C4-2B (cell line): ENCODE results near the gene SMIM7.

Experiments used
- H3K27ac ChIP-seq: fragments of 450-650 bp; 2 replicates; pipeline ENCODE4 v1.5.1; 2017
- ZFX ChIP-seq: fragments of 450-650 bp; IDR thresholded peaks from 2 replicates; pipeline ENCODE4 v1.6.1; 2017
- TF ChIP-seq, protein P1 (sequence below): fragments of 450-650 bp; conservative IDR thresholded peaks from 2 replicates; pipeline ENCODE4 v1.5.1; 2017; ENCODE audit warnings: mild to moderate bottlenecking

SMIM7 gene

DNA sequence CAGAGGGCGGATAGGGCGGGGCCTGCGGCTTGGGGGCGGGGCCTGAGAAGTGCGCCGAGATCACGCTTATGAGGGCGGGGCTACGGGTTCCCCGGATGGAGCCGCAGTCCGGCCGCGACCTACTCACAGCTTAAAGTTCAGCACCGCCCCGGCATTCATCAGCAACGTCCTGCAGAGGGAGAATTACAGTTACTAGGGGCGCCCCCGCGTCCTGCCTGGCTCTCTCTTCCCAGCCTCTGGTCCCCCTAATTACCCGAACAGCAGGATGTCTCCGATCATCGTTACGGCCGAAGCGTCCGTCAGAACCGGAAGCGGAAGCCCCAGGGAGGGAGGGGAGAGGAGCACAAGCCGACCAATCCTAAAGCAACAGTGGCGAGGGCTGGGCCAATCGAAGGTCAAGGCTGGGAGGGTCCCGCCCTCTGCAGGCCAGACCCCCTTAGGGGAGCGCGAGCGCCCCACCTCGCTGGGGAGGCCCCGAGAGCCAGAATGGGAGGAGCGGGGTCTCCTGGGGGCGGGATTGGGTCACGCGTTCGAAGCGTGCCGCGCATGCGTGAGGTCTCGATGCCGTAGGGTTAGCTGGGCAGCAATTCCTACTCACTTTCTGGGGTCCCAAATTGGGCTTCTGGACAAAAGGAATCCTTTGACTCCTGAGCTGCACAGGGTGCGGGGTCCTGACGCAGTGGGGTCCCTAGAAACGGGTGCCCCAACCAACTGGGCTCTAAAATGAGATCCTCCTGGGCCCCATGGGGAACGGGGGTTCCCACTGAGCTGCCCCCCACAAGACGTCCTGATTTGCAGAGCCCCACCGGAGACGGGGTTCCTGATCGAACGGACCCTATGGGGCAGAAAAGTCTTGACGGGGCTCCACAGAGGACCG is at the start of gene SMIM7:
Gene SMIM7 (minus strand): TSS at position 313 of the 877 bp plus-strand sequence. CDS start 34 bp downstream, at position 279.
- TF ChIP-seq, protein P1, sequence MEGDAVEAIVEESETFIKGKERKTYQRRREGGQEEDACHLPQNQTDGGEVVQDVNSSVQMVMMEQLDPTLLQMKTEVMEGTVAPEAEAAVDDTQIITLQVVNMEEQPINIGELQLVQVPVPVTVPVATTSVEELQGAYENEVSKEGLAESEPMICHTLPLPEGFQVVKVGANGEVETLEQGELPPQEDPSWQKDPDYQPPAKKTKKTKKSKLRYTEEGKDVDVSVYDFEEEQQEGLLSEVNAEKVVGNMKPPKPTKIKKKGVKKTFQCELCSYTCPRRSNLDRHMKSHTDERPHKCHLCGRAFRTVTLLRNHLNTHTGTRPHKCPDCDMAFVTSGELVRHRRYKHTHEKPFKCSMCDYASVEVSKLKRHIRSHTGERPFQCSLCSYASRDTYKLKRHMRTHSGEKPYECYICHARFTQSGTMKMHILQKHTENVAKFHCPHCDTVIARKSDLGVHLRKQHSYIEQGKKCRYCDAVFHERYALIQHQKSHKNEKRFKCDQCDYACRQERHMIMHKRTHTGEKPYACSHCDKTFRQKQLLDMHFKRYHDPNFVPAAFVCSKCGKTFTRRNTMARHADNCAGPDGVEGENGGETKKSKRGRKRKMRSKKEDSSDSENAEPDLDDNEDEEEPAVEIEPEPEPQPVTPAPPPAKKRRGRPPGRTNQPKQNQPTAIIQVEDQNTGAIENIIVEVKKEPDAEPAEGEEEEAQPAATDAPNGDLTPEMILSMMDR = no peak
- peak; percentile 36; the same call in 1 of the 2 replicates for TF ChIP-seq ZFX
- H3K27ac ChIP-seq = peak within 1 kb of the TSS; percentile 88

DNA sequence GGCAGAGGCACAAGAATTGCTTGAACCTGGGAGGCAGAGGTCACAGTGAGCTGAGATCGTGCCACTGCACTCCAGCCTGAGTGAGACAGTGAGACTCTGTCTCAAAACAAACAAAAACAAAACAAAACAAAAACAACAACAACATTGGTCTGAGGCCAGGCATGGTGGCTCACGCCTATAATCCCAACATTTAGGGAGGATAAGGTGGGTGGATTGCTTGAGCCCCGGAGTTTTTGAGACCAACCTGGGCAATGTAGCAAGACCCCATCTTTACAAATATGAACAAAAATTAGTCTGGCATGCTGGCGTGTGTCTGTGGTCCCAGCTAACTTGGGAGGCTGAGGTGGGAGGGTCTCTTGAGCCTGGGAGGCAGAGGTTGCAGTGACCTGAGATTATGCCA is 43.7 kb upstream of the SMIM7 start:
- TF ChIP-seq ZFX = no peak
- TF ChIP-seq, protein P1 = no peak

DNA sequence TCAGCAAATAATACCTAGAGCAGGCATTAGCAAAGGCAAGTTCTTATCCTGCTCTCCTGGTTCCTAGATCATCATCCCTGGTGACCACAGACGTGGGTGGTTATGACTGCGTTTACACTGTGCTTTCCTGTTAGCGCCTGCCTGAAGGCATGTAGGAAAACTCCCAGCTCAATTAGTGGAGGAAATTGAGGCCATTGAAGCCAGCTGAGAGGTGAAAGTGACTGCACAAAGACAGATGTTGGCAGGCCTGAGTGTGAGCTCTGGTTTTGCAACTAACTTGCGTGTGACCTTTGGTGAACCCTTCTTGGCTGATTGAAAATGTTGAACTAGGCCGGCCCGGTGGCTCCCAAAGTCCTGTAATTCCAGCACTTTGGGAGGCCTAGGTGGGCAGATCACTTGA is 42.2 kb upstream of the SMIM7 start:
- H3K27ac ChIP-seq = no peak overlapping the region
- no peak for TF ChIP-seq ZFX
- TF ChIP-seq, protein P1 = no peak

More for the DNA sequence above, 43.7 kb upstream of the SMIM7 start:
- H3K27ac ChIP-seq = no peak overlapping the region

DNA sequence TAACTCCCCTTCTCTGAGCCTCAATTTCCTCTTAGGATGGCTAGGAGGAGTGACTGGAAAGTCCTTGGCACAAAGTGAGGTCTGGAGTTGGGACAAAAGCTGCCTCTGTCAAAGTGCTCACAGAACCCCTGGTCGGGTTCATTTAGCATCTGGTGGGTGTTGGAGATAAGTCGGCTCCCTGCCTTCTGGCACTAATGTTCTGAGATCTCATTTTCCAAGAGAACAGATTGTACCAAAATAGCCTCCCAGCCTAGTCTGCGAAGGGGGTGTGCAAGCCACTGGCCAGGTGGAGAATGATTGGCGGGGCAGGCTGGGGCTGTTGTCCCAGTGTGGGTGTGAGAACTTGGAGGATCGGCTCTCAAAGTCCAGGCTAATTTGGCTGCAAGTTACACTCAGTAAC is 39.0 kb upstream of the SMIM7 start:
- no peak overlapping the region for H3K27ac ChIP-seq

DNA sequence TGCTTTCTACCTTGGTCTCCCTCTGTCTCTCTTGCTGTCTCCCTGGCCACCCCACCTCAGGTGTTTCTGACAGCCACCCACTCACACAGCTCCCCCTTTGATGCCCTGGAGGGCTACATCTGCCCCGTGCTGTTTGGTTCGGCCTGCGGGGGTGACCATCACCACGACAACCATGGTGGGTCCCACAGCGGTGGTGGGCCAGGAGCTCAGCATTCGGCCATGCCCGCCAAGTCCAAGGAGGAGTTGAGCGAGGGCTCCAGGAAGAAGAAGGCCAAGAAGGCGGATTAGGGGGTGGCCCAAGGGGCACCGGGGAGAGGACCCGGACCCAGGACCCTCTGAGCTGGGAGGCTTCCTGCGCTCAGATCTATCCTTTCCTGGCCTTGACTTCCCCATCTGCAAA is 28.1 kb upstream of the SMIM7 start:
- H3K27ac ChIP-seq = no peak overlapping the region
- TF ChIP-seq, protein P1 = no peak
- TF ChIP-seq ZFX = no peak

More for the DNA sequence above, 39.0 kb upstream of the SMIM7 start:
- TF ChIP-seq, protein P1 = no peak
- no peak for TF ChIP-seq ZFX

DNA sequence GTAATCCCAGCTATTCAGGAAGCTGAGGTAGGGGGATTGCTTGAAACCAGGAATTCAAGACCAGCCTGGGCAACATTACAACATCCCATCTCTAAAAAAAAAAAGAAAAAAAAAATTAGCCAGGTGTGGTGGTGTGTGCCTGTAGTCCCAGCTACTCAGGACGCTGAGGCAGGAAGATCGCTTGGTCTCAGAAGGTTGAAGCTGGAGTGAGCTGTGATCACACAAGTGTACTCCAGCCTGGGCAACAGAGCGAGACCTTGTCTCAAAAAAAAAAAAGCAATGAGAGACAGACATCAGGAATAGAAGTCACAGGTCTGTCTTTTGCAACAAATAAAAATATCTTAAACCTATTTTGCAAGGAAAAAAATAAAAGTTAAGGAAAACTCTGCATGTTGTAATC is 24.3 kb upstream of the SMIM7 start:
- no peak for TF ChIP-seq ZFX
- TF ChIP-seq, protein P1 = no peak
- H3K27ac ChIP-seq = no peak overlapping the region

DNA sequence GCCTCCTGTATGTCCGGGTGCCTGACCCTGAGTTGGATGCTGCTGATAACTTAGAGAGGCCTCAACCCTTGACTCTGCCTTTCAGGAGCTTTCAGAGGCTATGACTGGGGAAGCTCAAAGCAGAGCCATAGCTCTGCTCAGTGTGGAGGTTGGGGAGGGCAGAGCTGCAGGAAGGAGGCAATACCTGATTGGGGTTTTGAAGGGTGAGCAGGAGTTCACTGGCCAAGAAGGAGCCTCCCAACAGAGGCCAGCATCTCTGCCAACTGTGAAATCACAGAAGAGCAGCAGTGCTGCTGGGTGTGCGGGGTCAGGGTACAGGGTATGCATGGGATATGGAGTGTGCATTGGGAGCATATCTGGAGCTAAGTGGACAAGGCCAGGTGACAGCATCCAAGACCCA is 22.6 kb upstream of the SMIM7 start:
- TF ChIP-seq, protein P1 = no peak
- TF ChIP-seq ZFX = no peak
- H3K27ac ChIP-seq = no peak overlapping the region
